Left kidney (tissue), 2 donors: ENCODE data around the gene RPGR. TPM values are rescaled to one million over a fixed set of nuclear protein-coding genes. Genes with fewer than 3 reads are reported as not detected.
A peak's percentile ranks its signal among the peaks of the same experiment; 100 is the strongest.

Source experiments
- DNase-seq: peaks from one replicate; pipeline ENCODE4 v3.0.0-alpha.2; 2013
- polyA plus RNA-seq: library from polyadenylated mRNA; unstranded; fragments of 120-200 nt; gene quantifications from one replicate; pipeline ENCODE4 v1.2.1, GENCODE V29; 2013; ENCODE audit not compliant: insufficient read length

The RPGR gene
- polyA plus RNA-seq, 1 donor = 27.2 TPM

DNA sequence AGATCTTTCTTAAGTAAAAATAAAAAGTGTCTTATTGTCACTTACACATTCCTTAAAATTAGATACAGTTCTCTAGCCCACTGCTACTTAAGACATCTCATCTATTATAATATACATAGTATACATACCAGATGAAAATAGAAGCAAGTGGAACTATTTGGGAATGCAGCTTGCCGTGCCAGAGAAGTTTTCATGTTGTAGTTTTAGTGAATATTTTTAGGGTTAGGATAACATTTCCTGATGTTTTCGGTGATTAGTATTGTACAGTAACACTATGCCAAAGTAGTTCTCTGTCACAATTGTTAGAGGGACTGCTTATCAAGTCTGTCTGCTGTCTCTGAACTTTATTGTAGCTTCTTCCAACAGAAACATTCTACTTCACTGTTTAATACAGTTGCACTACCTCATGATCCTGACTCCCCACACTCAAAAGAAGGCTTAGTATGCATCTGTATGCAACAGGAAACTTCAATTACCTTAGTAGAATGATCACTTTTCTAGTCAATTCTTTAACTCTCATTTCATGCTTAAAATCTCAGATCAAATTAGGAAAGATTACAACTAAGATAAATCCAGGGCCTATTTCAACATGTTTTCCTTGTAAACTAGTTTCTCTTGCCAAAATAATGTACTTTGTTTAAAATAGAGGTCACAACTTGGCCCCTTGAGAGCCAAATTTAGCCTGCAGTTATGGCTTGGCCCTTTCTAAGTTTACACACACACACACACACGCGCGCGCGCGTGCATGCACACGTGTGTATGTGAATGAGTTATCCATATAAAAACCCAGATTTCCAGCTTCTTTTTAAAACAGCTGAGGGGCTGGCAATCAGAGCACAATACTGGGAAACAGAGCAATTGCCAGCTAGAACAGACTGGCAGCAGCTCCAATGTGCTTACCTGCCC is 64.3 kb downstream of the RPGR start:
- no peak for DNase-seq

DNA sequence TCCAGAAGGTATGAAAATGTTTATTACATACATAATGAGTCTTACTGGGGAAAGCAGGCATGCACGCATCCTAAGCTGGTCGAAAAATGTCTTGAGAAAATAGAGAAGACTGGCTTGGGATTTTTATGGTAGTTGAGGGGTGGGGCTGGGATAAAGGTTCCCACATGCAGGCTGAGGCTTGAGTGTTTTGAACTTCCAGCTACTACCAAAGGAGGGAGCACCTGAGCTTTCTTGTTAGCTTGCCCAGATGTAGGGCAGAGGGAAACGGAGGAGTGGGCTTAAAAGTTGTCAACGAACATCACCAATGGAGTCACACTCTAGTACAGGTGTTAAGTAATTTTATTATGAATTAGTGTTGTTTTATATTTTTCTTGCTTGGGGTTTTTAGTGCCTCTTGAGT is 67.1 kb downstream of the RPGR start:
- no peak for DNase-seq

DNA sequence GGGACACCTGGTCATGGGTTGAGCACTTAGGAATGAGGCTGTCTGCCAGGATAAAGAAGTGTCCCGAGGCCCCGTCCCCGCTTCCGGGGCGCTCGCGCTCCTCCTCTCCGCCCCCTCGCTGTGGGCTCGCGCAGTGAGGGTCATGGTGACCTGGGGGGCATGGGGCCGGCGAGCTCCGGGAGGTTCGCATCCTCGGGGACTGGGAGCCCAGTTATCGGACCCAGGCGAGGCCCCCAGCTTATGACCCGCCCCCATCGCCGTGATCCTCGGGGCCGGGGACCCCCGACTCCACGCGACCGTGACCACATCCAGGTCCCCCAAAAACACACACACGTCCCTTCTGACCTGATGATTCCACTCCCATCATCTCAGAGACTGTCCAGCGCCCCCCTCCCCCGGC is 71.3 kb downstream of the RPGR start:
- no peak for DNase-seq

GRCh38 chrX:38249965-38250364 is 77.3 kb downstream of the RPGR start:
- peak; percentile 3 for DNase-seq

DNA sequence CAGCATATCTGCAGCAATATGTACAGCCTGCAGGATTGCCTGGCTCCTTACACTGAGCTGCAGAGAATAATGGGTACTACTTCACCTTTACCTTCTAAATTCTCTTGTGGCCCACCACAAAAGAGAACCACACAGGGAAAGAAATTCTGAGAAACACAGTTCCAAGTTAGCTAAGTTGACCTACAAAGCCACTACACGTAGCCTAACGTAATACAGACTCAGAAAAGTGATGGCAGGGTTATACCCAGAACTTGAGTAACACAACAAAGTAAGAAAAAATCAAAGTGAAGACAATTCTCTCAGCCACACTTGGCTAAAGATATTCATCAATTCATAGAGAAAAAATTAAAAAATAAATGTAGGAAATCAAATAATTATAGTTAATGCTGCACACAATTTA is 80.3 kb downstream of the RPGR start:
- DNase-seq = no peak

DNA sequence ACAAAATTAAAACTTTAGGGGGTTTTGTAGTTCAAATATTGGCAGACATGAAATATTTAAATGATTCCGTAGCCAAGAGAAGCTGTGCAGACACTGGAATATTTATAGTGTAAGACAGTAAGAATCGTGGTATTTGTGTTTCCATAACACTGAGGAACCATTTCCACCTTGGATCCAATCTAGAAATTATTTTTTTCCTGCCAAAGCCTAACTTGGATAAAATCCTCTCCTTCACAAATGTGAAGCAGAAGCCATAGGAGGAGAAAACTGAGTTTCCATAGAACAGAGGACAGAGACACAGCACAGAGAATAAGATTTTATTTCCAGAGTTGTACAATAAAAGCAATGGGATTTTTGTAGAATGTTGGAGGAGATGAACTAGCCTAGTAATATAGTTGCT is 86.8 kb downstream of the RPGR start:
- no peak for DNase-seq

DNA sequence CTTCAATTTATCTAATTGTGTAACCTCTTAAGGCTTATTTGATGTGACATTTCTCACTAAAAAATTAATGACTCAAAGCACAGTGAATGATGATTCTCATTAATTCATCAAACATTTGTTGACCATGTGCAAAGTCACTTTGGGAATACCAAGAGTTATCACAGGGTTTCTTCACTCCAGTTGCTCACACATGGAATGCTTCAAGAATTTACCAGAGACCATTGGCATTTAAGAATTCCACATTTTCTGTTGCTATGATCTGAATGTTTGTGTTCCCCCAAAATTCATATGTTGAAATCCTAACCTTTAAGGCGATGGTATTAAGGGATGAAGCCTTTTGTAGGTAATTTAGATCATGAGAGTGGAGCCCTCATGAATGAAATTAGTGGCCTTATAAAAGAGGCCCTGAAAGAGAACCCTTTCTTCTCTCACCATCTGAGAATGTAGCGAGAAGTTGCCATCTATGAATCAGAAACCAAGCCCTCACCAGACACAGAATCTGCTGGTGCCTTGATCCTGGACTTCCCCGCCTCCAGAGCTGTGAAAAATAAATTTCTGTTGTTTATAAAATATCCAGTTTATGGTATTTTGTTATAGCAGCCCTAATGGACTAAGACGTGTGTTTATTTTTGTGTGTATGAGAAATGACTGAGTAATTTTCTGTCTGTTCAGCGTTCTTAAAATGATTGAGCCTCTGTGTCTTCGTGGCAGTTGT is 90.3 kb downstream of the RPGR start:
- no peak for DNase-seq

DNA sequence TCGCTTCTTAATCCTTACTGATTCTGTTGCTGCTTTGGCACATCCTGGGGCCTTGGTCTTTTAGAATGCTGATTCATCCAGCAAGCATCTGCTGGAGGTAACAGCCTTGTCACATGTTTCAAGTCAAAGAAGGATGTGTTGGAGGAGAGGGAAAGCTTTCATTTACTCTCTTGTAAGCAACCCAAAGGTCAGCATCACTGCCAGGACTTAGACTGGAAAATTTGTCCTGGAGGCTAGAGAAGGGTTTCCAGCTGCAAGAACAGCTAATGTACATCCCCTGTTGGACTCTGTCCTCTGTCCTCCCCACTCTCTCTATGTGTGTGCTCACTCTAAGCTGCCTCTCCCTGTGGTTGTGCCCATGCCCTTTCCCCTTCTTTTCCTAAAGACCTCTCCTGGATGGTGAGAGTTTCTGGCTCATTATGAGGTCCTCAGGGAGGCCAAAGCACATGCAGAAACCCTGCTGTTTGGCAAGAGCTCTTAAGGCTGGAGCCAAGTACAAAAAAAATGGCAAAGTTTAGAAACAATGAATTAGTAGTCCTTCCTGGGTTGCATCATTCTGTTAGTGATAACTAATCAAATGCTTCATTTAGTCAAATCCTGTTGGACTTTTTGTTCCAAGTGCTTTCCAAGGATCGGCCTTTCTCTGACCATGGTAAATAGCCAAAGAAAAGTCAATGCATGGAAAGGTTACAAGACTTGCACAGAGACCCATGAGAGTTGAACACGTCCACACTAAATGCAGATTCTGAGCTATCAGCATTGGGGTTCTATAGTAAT is 93.2 kb downstream of the RPGR start:
- no peak for DNase-seq

DNA sequence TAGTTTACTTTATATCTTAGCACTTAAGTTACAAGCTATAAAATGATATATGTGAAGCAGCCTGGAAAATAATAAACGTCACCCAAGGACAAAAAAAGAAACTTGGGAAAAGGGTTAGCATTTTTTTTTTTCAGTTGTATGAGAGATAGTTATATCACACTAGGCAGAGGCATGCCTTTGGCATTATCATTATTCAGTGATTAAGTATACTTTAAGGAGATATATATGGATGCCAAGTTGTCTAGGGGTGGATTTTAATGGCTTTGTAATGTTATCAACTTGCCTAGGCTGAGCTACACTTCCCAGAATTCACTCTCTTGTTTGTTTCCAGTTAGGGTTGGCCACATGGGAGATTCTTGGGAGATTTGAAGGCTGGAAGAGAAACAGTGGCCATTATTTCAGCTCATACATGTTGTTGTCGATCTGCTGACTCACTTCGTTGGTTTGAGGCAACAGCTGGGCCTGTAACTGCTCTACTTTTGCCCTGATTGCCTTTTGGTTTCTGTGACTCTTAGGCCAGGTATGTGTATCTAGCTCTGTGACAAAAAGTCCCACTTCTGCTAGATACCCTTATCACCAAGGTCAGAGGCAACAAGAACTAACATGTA is 95.1 kb downstream of the RPGR start:
- DNase-seq = no peak

DNA sequence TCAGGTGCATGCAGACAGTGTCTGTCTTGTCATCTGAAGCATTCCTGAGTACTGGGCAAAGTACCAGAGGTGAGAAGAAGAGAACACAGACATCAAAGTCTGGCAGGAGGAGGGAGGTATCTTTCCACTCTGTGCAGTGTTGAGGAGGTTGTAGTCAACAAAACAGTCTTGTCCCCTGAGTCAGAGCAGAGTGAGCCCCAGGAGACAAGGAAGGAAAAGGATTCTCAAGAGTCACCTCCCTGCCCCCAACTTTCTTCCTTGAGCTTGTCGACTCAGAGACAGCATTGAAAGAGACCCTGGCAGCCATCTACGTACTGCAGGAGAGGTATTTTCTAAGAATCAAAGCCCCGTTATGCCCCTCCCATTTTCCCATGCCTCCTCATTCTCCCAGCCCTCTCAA is 102.2 kb downstream of the RPGR start:
- DNase-seq = no peak

DNA sequence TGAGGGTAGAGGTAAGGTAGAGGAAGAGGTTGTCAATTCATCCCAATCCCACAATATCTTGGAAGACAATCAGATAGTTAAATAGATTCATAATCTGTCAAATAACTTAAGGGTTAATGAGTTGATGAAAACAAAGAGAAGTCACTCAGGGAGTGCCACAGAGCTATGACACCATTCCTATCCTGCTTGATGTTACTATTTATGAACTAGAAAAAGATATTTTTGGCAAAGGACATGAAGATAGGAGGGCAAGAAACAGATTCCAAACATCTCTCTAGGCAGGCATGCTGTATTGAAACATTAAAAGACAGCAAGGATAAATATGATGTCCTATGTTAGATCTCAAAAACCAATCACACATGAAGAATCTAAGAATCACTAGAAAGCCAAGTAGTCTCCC is 103.1 kb downstream of the RPGR start:
- no peak for DNase-seq

GRCh38 chrX:38221391-38221929 is 105.8 kb downstream of the RPGR start:
- DNase-seq = no peak

- no peak for DNase-seq
Observed at GRCh38 chrX:38220415-38221390, 106.6 kb downstream of the RPGR start, which contains the start of gene SRPX. TSS of gene SRPX (minus strand) at chrX:38220871. CDS start at chrX:38220792, 79 bp downstream.

GRCh38 chrX:38220024-38220414 is 107.3 kb downstream of the RPGR start:
- DNase-seq = no peak

Other genes starting within 250 kb of the RPGR start
- gene SRPX, start 106.6 kb downstream of the RPGR start, polyA plus RNA-seq = 15.0 TPM
- not detected for gene OTC, start 25.1 kb upstream of the RPGR start, polyA plus RNA-seq
- gene TSPAN7, start 234.0 kb upstream of the RPGR start, polyA plus RNA-seq = 37.9 TPM